Natural killer cell (primary cell): Measurements from ENCODE around the gene CD200. TPM values are rescaled to one million over a fixed set of nuclear protein-coding genes. Genes with fewer than 3 reads are reported as not detected.

Experiments
- ATAC-seq, 3 donors: fragments of 150-1000 bp in 2 of 3; fragments of 200-7000 bp in 1 of 3; cut with Tn5 transposase; 1 replicate in 1 of 3; 2 replicates in 2 of 3; pipeline ENCODE4 v1.10.0; 2021; ENCODE audit warnings: mild to moderate bottlenecking in 2 of 3, moderate library complexity in 2 of 3
- DNase-seq, 2 donors: peaks; one replicate each; pipeline versions ENCODE4 v3.0.0 to v3.0.0-alpha.2; 2013 to 2021; ENCODE audit warnings: mixed read lengths in 1 of 2
- H3K27ac ChIP-seq: one replicate; pipeline ENCODE4 v1.5.1; 2013; ENCODE audit warnings: mild to moderate bottlenecking, low read length
- H3K27me3 ChIP-seq: one replicate; pipeline ENCODE4 v1.6.1; 2013; ENCODE audit warnings: low read length; ENCODE audit not compliant: control insufficient read depth, insufficient read depth
- H3K36me3 ChIP-seq: one replicate; pipeline ENCODE4 v1.6.1; 2013; ENCODE audit warnings: low read length; ENCODE audit not compliant: control insufficient read depth, insufficient read depth
- H3K4me1 ChIP-seq: one replicate; pipeline ENCODE4 v1.6.1; 2013; ENCODE audit warnings: low read length; ENCODE audit not compliant: control insufficient read depth, insufficient read depth
- H3K4me3 ChIP-seq: one replicate; pipeline ENCODE4 v1.5.1; 2013; ENCODE audit warnings: low read length
- H3K9me3 ChIP-seq: one replicate; pipeline ENCODE4 v1.6.1; 2013; ENCODE audit warnings: low read length; ENCODE audit not compliant: control insufficient read depth, insufficient read depth
- H3K27ac Mint-ChIP-seq, 2 donors: one replicate each; pipeline ENCODE4 v1.8.0; 2022; ENCODE audit warnings: mild to moderate bottlenecking in 2 of 2, mixed read lengths in 2 of 2, moderate library complexity in 1 of 2
- H3K27me3 Mint-ChIP-seq, 2 donors: one replicate each; pipeline ENCODE4 v1.8.0; 2022; ENCODE audit warnings: low read depth in 2 of 2, mixed read lengths in 2 of 2
- H3K36me3 Mint-ChIP-seq: one replicate; pipeline ENCODE4 v1.8.0; 2022; ENCODE audit warnings: mixed read lengths
- H3K4me1 Mint-ChIP-seq, 2 donors: one replicate each; pipeline ENCODE4 v1.8.0; 2022; ENCODE audit warnings: mixed read lengths in 2 of 2
- H3K4me3 Mint-ChIP-seq: one replicate; pipeline ENCODE4 v1.8.0; 2022; ENCODE audit warnings: mild to moderate bottlenecking, moderate library complexity, mixed read lengths
- H3K9me3 Mint-ChIP-seq, 2 donors: one replicate each; pipeline ENCODE4 v1.8.0; 2022; ENCODE audit warnings: mixed read lengths in 2 of 2
- CTCF ChIP-seq: fragments of 200-600 bp; IDR thresholded peaks from one replicate; pipeline ENCODE4 v1.8.0; 2022; ENCODE audit warnings: antibody characterized with exemption
- WGBS: methylation state at CpG from one replicate; pipeline ENCODE4 v1.1.7; 2013; ENCODE audit warnings: missing lambda C conversion rate; ENCODE audit not compliant: insufficient coverage; 5-methylcytosine and 5-hydroxymethylcytosine counted together
- intact Hi-C: fragments of 100-400 bp; cut with micrococcal nuclease; formaldehyde crosslinking; loops from one replicate; pipeline ENCODE4 v1.14.2; 2022
- total RNA-seq, 4 donors: library from RNA; stranded (reverse); fragments of 120-200 nt in 1 of 4; gene quantifications; one replicate each; pipeline versions ENCODE4 v1.2.3 to v1.2.4, GENCODE V29; 2013 to 2022

The CD200 gene
- total RNA-seq, 3 donors from 2014 or later (not counting 1 experiment from before 2014, with no cell fraction given) = 0.35 TPM; not detected in 2

- Histone ChIP-seq H3K9me3 (no peaks in the 10 kb centered on the region), H3K4me3 (no peak overlapping the region), H3K36me3 (no peaks in the 10 kb centered on the region), H3K27ac (no peak overlapping the region), H3K27me3 (no peaks in the 10 kb centered on the region), H3K4me1 (no peaks in the 10 kb centered on the region)
- peaks cover 11 to 16% of the 10 kb centered on the region in 2 donors for H3K4me1 Mint-ChIP-seq
- H3K36me3 Mint-ChIP-seq = no peaks in the 10 kb centered on the region
- H3K9me3 Mint-ChIP-seq = no peaks in the 10 kb centered on the region
- ATAC-seq (peak in 1 of 3 donors; percentile 42), DNase-seq (no peak)
- intact Hi-C loops = no loop called here
- H3K27ac Mint-ChIP-seq = no peak overlapping the region
- no peak overlapping the region for H3K4me3 Mint-ChIP-seq
- H3K27me3 Mint-ChIP-seq = peaks cover 0 to 6% of the 10 kb centered on the region in 2 donors
- TF ChIP-seq CTCF = no peak
- WGBS = 73% methylated on average over 7 of the region's 7 CpGs
Observed at GRCh38 chr3:112382543-112383160, 49.7 kb downstream of the CD200 start.

GRCh38 chr3:112384769-112385168 is 51.8 kb downstream of the CD200 start:
- no peak for DNase-seq
- H3K4me3 ChIP-seq = no peak overlapping the region
- Mint-ChIP-seq H3K27ac (no peak overlapping the region), H3K36me3 (no peaks in the 10 kb centered on the region), H3K4me1 (peaks cover 11 to 16% of the 10 kb centered on the region in 2 donors), H3K9me3 (no peaks in the 10 kb centered on the region), H3K4me3 (no peak overlapping the region), H3K27me3 (peaks cover 0 to 6% of the 10 kb centered on the region in 2 donors)
- H3K36me3 ChIP-seq = no peaks in the 10 kb centered on the region
- no peak for ATAC-seq
- TF ChIP-seq CTCF = no peak
- no peaks in the 10 kb centered on the region for H3K4me1 ChIP-seq
- no peak overlapping the region for H3K27ac ChIP-seq
- intact Hi-C loops = no loop called here
- H3K27me3 ChIP-seq = no peaks in the 10 kb centered on the region
- H3K9me3 ChIP-seq = no peaks in the 10 kb centered on the region

GRCh38 chr3:112388972-112389371 is 56.0 kb downstream of the CD200 start:
- no peak for ATAC-seq
- Histone ChIP-seq H3K36me3 (no peaks in the 10 kb centered on the region), H3K4me1 (no peaks in the 10 kb centered on the region), H3K27ac (no peak overlapping the region), H3K9me3 (no peaks in the 10 kb centered on the region), H3K4me3 (no peak overlapping the region), H3K27me3 (no peaks in the 10 kb centered on the region)
- TF ChIP-seq CTCF = no peak
- peaks cover 0 to 8% of the 10 kb centered on the region in 2 donors for H3K4me1 Mint-ChIP-seq
- no peaks in the 10 kb centered on the region for H3K36me3 Mint-ChIP-seq
- H3K4me3 Mint-ChIP-seq = no peak overlapping the region
- intact Hi-C loops = no loop called here
- H3K27me3 Mint-ChIP-seq = peaks cover 0 to 6% of the 10 kb centered on the region in 2 donors
- no peak overlapping the region for H3K27ac Mint-ChIP-seq
- H3K9me3 Mint-ChIP-seq = no peaks in the 10 kb centered on the region
- DNase-seq = no peak

- Histone ChIP-seq H3K4me3 (no peak overlapping the region), H3K36me3 (no peaks in the 10 kb centered on the region), H3K27ac (no peak overlapping the region), H3K4me1 (no peaks in the 10 kb centered on the region), H3K9me3 (no peaks in the 10 kb centered on the region), H3K27me3 (no peaks in the 10 kb centered on the region)
- no peak for DNase-seq
- H3K9me3 Mint-ChIP-seq = no peaks in the 10 kb centered on the region
- peaks cover 0 to 8% of the 10 kb centered on the region in 2 donors for H3K4me1 Mint-ChIP-seq
- no peak for ATAC-seq
- intact Hi-C loops = no loop called here
- H3K27me3 Mint-ChIP-seq = peaks cover 6% of the 10 kb centered on the region in 2 donors
- no peaks in the 10 kb centered on the region for H3K36me3 Mint-ChIP-seq
- no peak overlapping the region for H3K4me3 Mint-ChIP-seq
- H3K27ac Mint-ChIP-seq = no peak overlapping the region
- no peak for TF ChIP-seq CTCF
Observed at GRCh38 chr3:112389961-112390360, 57.0 kb downstream of the CD200 start.
